T-cell (primary cell): ENCODE data around the gene ETFBKMT. TPM values are rescaled to one million over a fixed set of nuclear protein-coding genes. Genes with fewer than 3 reads are reported as not detected.

ENCODE experiments used
- ATAC-seq, 4 experiments: fragments of 200-7000 bp in 3 of 4; fragments of 150-1000 bp in 1 of 4; cut with Tn5 transposase; replicated peaks in 1 of 4; 1 replicate in 3 of 4; 2 replicates in 1 of 4; pipeline ENCODE4 v1.10.0; 2021; ENCODE audit warnings: moderate library complexity in 3 of 4, mild to moderate bottlenecking in 2 of 4, moderate number of reproducible peaks in 1 of 4
- CTCF ChIA-PET, 2 donors: fragments of 300-600 bp; sonication (Branson Sonifier 250); formaldehyde crosslinking; loops; one replicate each; lab custom pipeline; 2022; ENCODE audit warnings: antibody characterized with exemption in 2 of 2; lab: Charles Lee
- POLR2A ChIA-PET, 2 donors: fragments of 300-600 bp; sonication (Branson Sonifier 250); formaldehyde crosslinking; loops; one replicate each; lab custom pipeline; 2022; ENCODE audit warnings: antibody characterized with exemption in 2 of 2; lab: Charles Lee
- DNase-seq, 35 experiments: peaks; one replicate each; pipeline versions ENCODE4 v3.0.0 to v3.0.0-alpha.2; 2013 to 2023
- H3K27ac ChIP-seq: one replicate; pipeline ENCODE4 v1.5.1; 2013; ENCODE audit warnings: low read length
- H3K27me3 ChIP-seq, 2 experiments: replicated peaks in 1 of 2; 1 replicate in 1 of 2; 2 replicates in 1 of 2; pipeline versions ENCODE4 v1.6.1 to v1.7.0; 2013; ENCODE audit warnings: low read length in 1 of 2, mixed read lengths in 1 of 2; ENCODE audit not compliant: control insufficient read depth in 2 of 2, insufficient read depth in 2 of 2; ENCODE audit errors: extremely low read depth in 1 of 2
- H3K36me3 ChIP-seq, 2 donors: 1 replicate in 1 of 2; 2 replicates in 1 of 2; pipeline versions ENCODE4 v1.6.1 to v1.7.0; 2013; ENCODE audit warnings: low read length in 1 of 2; ENCODE audit not compliant: control insufficient read depth in 2 of 2, insufficient read depth in 1 of 2; ENCODE audit errors: extremely low read depth in 1 of 2
- H3K4me1 ChIP-seq, 2 experiments: 1 replicate in 1 of 2; 2 replicates in 1 of 2; pipeline versions ENCODE4 v1.6.1 to v1.7.0; 2013; ENCODE audit warnings: low read length in 2 of 2, mixed read lengths in 1 of 2; ENCODE audit not compliant: insufficient read depth in 2 of 2, control insufficient read depth in 1 of 2; ENCODE audit errors: extremely low read depth in 1 of 2
- H3K4me3 ChIP-seq, 2 donors: 1 replicate in 1 of 2; 2 replicates in 1 of 2; pipeline versions ENCODE4 v1.5.1 to v1.7.0; 2013; ENCODE audit warnings: mild to moderate bottlenecking in 2 of 2, low read length in 1 of 2, moderate library complexity in 1 of 2; ENCODE audit not compliant: control insufficient read depth in 1 of 2; ENCODE audit errors: extremely low read depth in 1 of 2
- H3K9me3 ChIP-seq: 2 replicates; pipeline ENCODE4 v1.7.0; 2013
- H3K27ac Mint-ChIP-seq, 2 donors: one replicate each; pipeline ENCODE4 v1.8.0; 2020 to 2021; ENCODE audit warnings: mild to moderate bottlenecking in 2 of 2, mixed read lengths in 2 of 2
- H3K27me3 Mint-ChIP-seq, 2 donors: one replicate each; pipeline ENCODE4 v1.8.0; 2021 to 2022; ENCODE audit warnings: mixed read lengths in 2 of 2
- H3K36me3 Mint-ChIP-seq: one replicate; pipeline ENCODE4 v1.8.0; 2021; ENCODE audit warnings: mixed read lengths
- H3K4me1 Mint-ChIP-seq, 3 donors: one replicate each; pipeline ENCODE4 v1.8.0; 2020 to 2022; ENCODE audit warnings: mixed read lengths in 3 of 3, mild to moderate bottlenecking in 1 of 3
- H3K4me3 Mint-ChIP-seq, 3 donors: one replicate each; pipeline ENCODE4 v1.8.0; 2020 to 2022; ENCODE audit warnings: mild to moderate bottlenecking in 3 of 3, mixed read lengths in 3 of 3, moderate library complexity in 3 of 3
- H3K9me3 Mint-ChIP-seq, 3 donors: one replicate each; pipeline ENCODE4 v1.8.0; 2020 to 2022; ENCODE audit warnings: mixed read lengths in 3 of 3
- WGBS: methylation state at CpG from one replicate; pipeline ENCODE4 v1.1.5; 2013; ENCODE audit warnings: missing lambda C conversion rate; ENCODE audit not compliant: insufficient coverage; 5-methylcytosine and 5-hydroxymethylcytosine counted together
- total RNA-seq, 35 experiments: library from RNA in 6 of 35; stranded (reverse) in 6 of 35; fragments of 120-200 nt in 1 of 35; gene quantifications; one replicate each; pipeline versions ENCODE4 v1.2.1 to v1.2.4 and lab custom pipeline; 2013 to 2026

Gene ETFBKMT, protein sequence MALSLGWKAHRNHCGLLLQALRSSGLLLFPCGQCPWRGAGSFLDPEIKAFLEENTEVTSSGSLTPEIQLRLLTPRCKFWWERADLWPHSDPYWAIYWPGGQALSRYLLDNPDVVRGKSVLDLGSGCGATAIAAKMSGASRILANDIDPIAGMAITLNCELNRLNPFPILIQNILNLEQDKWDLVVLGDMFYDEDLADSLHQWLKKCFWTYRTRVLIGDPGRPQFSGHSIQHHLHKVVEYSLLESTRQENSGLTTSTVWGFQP
- total RNA-seq: 1 to 10 TPM in 4 of 5 donors, under 1 TPM in 1; 0.48 to 2.1 (median 1.6) TPM
- total RNA-seq (2013): 2.1 TPM
- total RNA-seq (lab: John Stamatoyannopoulos, UW): 0.23 to 4.5 (median 1.8) reads per million in 29 experiments

DNA sequence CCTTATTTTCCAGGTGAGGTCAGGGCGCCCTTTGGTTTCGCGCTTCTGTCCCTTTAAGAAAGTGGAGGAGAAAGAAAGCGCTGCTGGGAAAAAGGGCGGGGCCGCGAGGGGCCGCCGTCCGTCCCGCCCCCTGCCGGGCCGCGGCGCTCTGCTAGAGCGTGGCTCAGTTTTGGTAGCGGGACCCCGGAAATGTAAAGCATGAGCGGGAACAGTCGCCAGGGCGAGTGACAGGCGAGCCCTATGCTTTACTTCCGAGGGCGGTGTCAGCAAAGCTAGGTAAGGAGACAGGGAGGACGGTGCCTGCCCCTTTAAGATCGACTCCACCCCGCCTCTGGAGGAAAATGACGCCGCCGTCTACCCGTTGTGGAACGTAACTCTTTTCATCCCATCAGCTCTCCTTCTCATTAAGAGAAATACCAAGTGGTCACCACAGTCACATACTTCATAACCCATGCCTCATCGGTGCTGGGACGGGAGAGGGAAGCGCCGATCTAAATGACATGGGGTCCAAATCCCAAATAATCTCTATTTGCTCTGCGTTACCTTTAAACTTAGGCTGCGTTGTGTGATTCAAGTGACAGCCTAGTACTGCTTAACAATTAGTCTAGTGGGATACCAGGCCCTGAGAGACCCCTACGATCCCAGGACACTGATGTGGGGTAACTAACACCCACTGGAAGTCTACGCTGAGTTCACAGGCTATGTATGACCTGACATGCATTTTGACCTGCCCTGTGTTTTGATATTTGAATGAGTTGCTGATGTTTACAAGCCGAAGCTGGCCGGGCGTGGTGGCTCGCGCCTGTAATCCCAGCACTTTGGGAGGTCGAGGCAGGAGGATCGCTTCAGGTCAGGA lies at the start of gene ETFBKMT:
ETFBKMT (plus strand) TSS at position 602 of the 856 bp plus-strand sequence. CDS start 2,266 bp downstream, outside the sequence.
- Mint-ChIP-seq H3K9me3 (no peaks in the 10 kb centered on the region), H3K4me1 (peaks cover 11 to 23% (median 20%) of the 10 kb centered on the region in 3 donors), H3K4me3 (peak within 1 kb of the TSS; percentile 93 to 97 (median 94)), H3K27ac (peak within 1 kb of the TSS; percentile 96 to 99), H3K27me3 (no peaks in the 10 kb centered on the region), H3K36me3 (no peaks in the 10 kb centered on the region)
- DNase-seq (peak; percentile 83 to 96 (median 90)), ATAC-seq (peak; percentile 99 to 100 (median 100))
- CTCF ChIA-PET: interaction anchor here in 1 of 2 donors (0.7 to 2.4 kb wide), 6 partner anchors 70 to 1096 kb away, joined by 3 to 15 read pairs (median 6); partner anchors contain the start of genes AMN1 and YARS2
- WGBS: 1% methylated on average over 32 of the region's 47 CpGs
- POLR2A ChIA-PET: interaction anchor here (0.5 to 1.4 kb wide), 4 partner anchors 16 to 231 kb away, joined by 3 to 5 read pairs (median 3); partner anchors contain the start of gene AMN1 (in 1 of the 2)
- Histone ChIP-seq H3K4me1 (peaks cover 6 to 16% of the 10 kb centered on the region in 2 experiments), H3K36me3 (no peaks in the 10 kb centered on the region), H3K9me3 (no peaks in the 10 kb centered on the region), H3K27ac (peak within 1 kb of the TSS; percentile 95), H3K4me3 (peak within 1 kb of the TSS; percentile 68 to 88), H3K27me3 (no peaks in the 10 kb centered on the region)

DNA sequence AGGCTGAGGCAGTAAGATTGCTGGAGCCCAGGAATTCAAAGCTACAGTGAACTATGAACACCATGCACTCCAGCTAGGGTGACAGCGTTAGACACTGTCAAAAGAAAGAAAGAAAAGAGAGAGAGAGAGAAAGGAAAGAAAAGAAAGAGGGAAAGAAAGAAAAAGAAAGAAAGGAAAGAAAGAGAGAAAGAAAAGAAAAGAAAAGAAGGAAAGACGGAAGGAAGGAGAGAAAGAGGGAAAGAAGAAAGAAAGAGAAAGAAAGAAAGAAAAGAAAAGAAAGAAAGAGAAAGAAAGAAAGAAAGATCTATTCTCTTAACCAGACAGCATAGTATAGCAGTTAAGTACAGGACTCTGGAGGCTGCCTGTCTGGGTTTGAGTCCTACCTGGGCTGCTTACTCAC lies 46.7 kb upstream of the ETFBKMT start:
- no peak for ATAC-seq
- H3K36me3 ChIP-seq: no peaks in the 10 kb centered on the region
- no peak overlapping the region for H3K27ac Mint-ChIP-seq

DNA sequence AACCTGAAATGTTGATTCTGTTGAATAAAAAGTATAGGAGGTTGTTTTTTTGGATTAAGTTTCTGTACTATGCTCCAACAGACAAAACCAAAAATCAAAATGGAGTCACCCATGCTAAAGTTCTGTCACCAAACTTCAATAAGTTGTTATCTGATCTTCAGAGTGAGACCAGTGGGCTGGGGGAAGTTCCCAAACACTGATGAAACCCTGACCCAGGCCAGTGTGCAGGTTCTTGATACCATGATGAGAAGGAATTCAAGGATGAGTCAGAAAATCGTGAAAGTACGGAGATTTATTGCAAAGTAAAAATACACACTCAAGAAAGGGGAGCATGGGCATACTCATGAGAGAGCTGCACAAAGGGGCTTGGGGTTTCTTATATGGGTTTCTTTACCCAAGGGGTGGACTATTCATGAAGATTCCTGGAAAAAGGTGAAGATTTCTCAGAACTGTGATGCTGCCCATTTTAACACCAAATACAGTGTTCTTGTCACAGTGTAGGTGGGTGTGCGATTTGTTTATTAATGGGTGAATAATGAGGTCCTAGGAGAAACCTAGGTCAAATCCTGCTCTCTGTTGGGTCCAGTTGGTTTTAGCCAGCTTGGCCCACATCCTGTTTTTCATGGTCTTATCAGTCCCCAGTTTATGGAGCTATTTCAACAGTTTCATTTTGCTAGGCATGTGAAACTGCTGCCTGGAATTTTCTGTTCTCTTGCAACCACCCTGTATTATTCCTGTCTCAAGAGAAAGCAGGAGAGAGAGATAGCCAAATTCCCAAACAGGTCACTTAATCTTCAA lies 41.1 kb upstream of the ETFBKMT start:
- peaks cover 0 to 11% of the 10 kb centered on the region in 2 experiments for H3K27me3 ChIP-seq
- no peaks in the 10 kb centered on the region for H3K36me3 ChIP-seq
- WGBS: no CpG with 5 or more reads among the region's 3 CpGs
- ATAC-seq: no peak
- ChIA-PET CTCF (no interaction called here), POLR2A (no interaction called here)
- H3K4me1 ChIP-seq: no peaks in the 10 kb centered on the region
- Mint-ChIP-seq H3K4me1 (no peaks in the 10 kb centered on the region), H3K27me3 (peaks cover 2 to 3% of the 10 kb centered on the region in 2 donors), H3K9me3 (no peaks in the 10 kb centered on the region), H3K4me3 (no peak overlapping the region), H3K27ac (no peak overlapping the region), H3K36me3 (no peaks in the 10 kb centered on the region)
- H3K27ac ChIP-seq: no peak overlapping the region
- no peak for DNase-seq
- no peak overlapping the region for H3K4me3 ChIP-seq
- no peaks in the 10 kb centered on the region for H3K9me3 ChIP-seq

More for the DNA sequence above, 46.7 kb upstream of the ETFBKMT start:
- Mint-ChIP-seq H3K9me3 (peaks cover 0 to 7% (median 4%) of the 10 kb centered on the region in 3 donors), H3K4me1 (no peaks in the 10 kb centered on the region), H3K27me3 (peaks cover 10 to 13% of the 10 kb centered on the region in 2 donors), H3K4me3 (no peak overlapping the region), H3K36me3 (no peaks in the 10 kb centered on the region)
- ChIA-PET CTCF (no interaction called here), POLR2A (no interaction called here)
- WGBS: no CpG with 5 or more reads among the region's 2 CpGs
- H3K27ac ChIP-seq: no peak overlapping the region
- no peak for DNase-seq
- H3K4me3 ChIP-seq: no peak overlapping the region
- no peaks in the 10 kb centered on the region for H3K4me1 ChIP-seq
- H3K9me3 ChIP-seq: no peaks in the 10 kb centered on the region
- peaks cover 0 to 15% of the 10 kb centered on the region in 2 experiments for H3K27me3 ChIP-seq

DNA sequence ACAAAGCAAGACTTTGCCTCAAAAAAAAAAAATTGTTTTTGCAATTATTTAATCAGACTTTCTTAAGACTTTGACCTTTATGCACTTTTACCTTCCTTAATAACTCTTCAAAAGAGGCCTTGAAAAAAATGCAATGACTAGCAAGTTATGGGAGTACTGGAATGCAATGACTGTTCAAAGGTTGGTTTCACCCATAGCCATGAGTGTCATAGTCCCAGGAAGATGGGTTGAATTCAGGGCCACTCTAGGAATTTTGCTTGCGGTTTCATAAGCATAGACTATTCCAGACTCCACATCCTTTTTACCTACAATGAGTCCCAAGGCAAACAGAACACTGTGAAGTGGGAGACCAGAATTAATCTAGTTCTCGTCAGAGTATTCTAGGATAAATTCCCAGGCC lies 39.2 kb upstream of the ETFBKMT start:
- Histone ChIP-seq H3K4me1 (no peaks in the 10 kb centered on the region), H3K27me3 (peaks cover 0 to 13% of the 10 kb centered on the region in 2 experiments), H3K4me3 (no peak overlapping the region), H3K36me3 (no peaks in the 10 kb centered on the region), H3K27ac (no peak overlapping the region), H3K9me3 (no peaks in the 10 kb centered on the region)
- Mint-ChIP-seq H3K4me3 (no peak overlapping the region), H3K36me3 (no peaks in the 10 kb centered on the region), H3K27me3 (peaks cover 3 to 5% of the 10 kb centered on the region in 2 donors), H3K27ac (no peak overlapping the region), H3K9me3 (no peaks in the 10 kb centered on the region), H3K4me1 (no peaks in the 10 kb centered on the region)
- ATAC-seq (no peak), DNase-seq (no peak)
- ChIA-PET POLR2A (interaction anchor here in 1 of 2 donors (0.6 kb wide), 1 partner anchor 1223 kb away, joined by 3 read pairs; no protein-coding TSS in a partner anchor), CTCF (no interaction called here)
- WGBS: no CpG with 5 or more reads among the region's 2 CpGs

DNA sequence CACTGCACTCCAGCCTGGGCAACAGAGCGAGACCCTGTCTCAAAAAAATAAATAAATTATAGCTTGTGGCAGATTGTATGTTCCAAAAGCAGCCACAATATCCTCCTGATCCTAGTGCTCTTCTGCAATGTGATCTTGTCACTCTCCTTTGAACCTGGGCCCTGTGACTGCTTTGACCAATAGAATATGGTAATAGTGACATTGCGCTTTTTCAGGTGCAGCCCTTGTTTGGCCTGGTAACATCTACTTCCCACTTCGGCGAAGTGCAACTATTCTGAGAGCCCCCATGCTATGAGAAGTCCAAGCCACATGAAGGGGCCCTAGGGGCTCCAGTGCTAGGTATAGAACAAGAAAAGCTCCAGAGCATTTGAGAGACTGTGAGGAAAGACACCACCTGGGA lies 37.5 kb upstream of the ETFBKMT start:
- no peak overlapping the region for H3K4me3 Mint-ChIP-seq
- peaks cover 0 to 5% of the 10 kb centered on the region in 2 donors for H3K27me3 Mint-ChIP-seq
- no peak for DNase-seq
- Histone ChIP-seq H3K9me3 (no peaks in the 10 kb centered on the region), H3K4me3 (no peak overlapping the region), H3K27me3 (peaks cover 0 to 7% of the 10 kb centered on the region in 2 experiments), H3K27ac (no peak overlapping the region), H3K4me1 (no peaks in the 10 kb centered on the region), H3K36me3 (no peaks in the 10 kb centered on the region)
- no peaks in the 10 kb centered on the region for H3K4me1 Mint-ChIP-seq
- 100% methylated on average over 1 of the region's 4 CpGs for WGBS
- no peaks in the 10 kb centered on the region for H3K9me3 Mint-ChIP-seq
- H3K27ac Mint-ChIP-seq: no peak overlapping the region
- POLR2A ChIA-PET: no interaction called here
- ATAC-seq: no peak
- CTCF ChIA-PET: no interaction called here
- no peaks in the 10 kb centered on the region for H3K36me3 Mint-ChIP-seq
